LNCAP (cell line): ENCODE results near the gene CLK3.

Experiments
- CTCF ChIP-seq: fragments of 450-650 bp; IDR thresholded peaks from 2 replicates; pipeline ENCODE4 v1.5.1; 2017; ENCODE audit warnings: mild to moderate bottlenecking

The CLK3 gene

GRCh38 chr15:74612677-74613076 lies 3.0 kb upstream of the CLK3 start:
- no peak for TF ChIP-seq CTCF

GRCh38 chr15:74613089-74613952 lies 2.3 kb upstream of the CLK3 start:
- TF ChIP-seq CTCF, result no peak

- TF ChIP-seq CTCF, result no peak
Measured at GRCh38 chr15:74613953-74614743, 1.5 kb upstream of the CLK3 start.

GRCh38 chr15:74614744-74615507 lies 710 bp upstream of the CLK3 start:
- no peak for TF ChIP-seq CTCF

GRCh38 chr15:74616366-74616939 lies 817 bp downstream of the CLK3 start:
- TF ChIP-seq CTCF, result no peak

GRCh38 chr15:74616996-74617395 lies 1.4 kb downstream of the CLK3 start:
- no peak for TF ChIP-seq CTCF
